ENCODE data around the gene SLC17A4.

- TF ChIP-seq POLR2A (IDR thresholded peaks at IDR 0.05) (no peak), CTCF (IDR thresholded peaks at IDR 0.05) (no peak)
Observed at GRCh38 chr6:25731721-25732120, 22.8 kb upstream of the SLC17A4 start.

Data from stomach (tissue), 4 donors.